Mesenchymal stem cell (in vitro differentiated cells and primary cell): ENCODE results near the gene EFTUD2.
A peak's percentile ranks its signal among the peaks of the same experiment; 100 is the strongest.

Experiments
- DNase-seq: peaks from one replicate; pipeline ENCODE4 v3.0.0-alpha.2; 2013
- H2AFZ ChIP-seq: one replicate; pipeline ENCODE4 v1.6.1; 2013; ENCODE audit warnings: low read depth, mild to moderate bottlenecking, control low read depth, inconsistent platforms, low read length, moderate library complexity
- H2AK5ac ChIP-seq: 2 replicates; pipeline ENCODE4 v1.6.1; 2013; ENCODE audit warnings: low read length, moderate library complexity, mild to moderate bottlenecking, inconsistent platforms; ENCODE audit not compliant: severe bottlenecking
- H2BK120ac ChIP-seq: one replicate; pipeline ENCODE4 v1.6.1; 2013; ENCODE audit warnings: low read depth, mild to moderate bottlenecking, inconsistent platforms, low read length, moderate library complexity
- H2BK12ac ChIP-seq, 2 experiments: one replicate each; pipeline ENCODE4 v1.6.1; 2013; ENCODE audit warnings: inconsistent platforms in 2 of 2, low read length in 2 of 2, mild to moderate bottlenecking in 2 of 2, moderate library complexity in 2 of 2, control low read depth in 1 of 2
- H2BK15ac ChIP-seq: one replicate; pipeline ENCODE4 v1.6.1; 2013; ENCODE audit warnings: mild to moderate bottlenecking, low read depth, inconsistent platforms; ENCODE audit not compliant: poor library complexity, severe bottlenecking
- H2BK5ac ChIP-seq: 2 replicates; pipeline ENCODE4 v1.6.1; 2013; ENCODE audit warnings: low read depth, mild to moderate bottlenecking, low read length, control low read depth, inconsistent platforms; ENCODE audit not compliant: poor library complexity, severe bottlenecking
- H3K14ac ChIP-seq, 2 experiments: one replicate each; pipeline ENCODE4 v1.6.1; 2013; ENCODE audit warnings: inconsistent platforms in 2 of 2, low read length in 2 of 2, control low read depth in 1 of 2, mild to moderate bottlenecking in 1 of 2, moderate library complexity in 1 of 2
- H3K18ac ChIP-seq, 2 experiments: one replicate each; pipeline ENCODE4 v1.6.1; 2013; ENCODE audit warnings: inconsistent platforms in 2 of 2, low read length in 2 of 2, control low read depth in 1 of 2, low read depth in 1 of 2, mild to moderate bottlenecking in 1 of 2
- H3K23ac ChIP-seq, 2 experiments: one replicate each; pipeline ENCODE4 v1.6.1; 2013; ENCODE audit warnings: inconsistent platforms in 2 of 2, low read length in 2 of 2, mild to moderate bottlenecking in 2 of 2, moderate library complexity in 2 of 2, control low read depth in 1 of 2
- H3K27ac ChIP-seq: 2 replicates; pipeline ENCODE4 v1.5.1; 2013; ENCODE audit warnings: mild to moderate bottlenecking, moderate library complexity, low read length, control low read depth, inconsistent platforms; ENCODE audit not compliant: poor library complexity, severe bottlenecking
- H3K27me3 ChIP-seq, 2 experiments: 2 replicates each; pipeline versions ENCODE4 v1.6.1 to v1.7.0; 2013; ENCODE audit warnings: low read length in 2 of 2, mild to moderate bottlenecking in 2 of 2, moderate library complexity in 2 of 2, control low read depth in 1 of 2, inconsistent platforms in 1 of 2; ENCODE audit not compliant: control insufficient read depth in 1 of 2, insufficient read depth in 1 of 2
- H3K36me3 ChIP-seq, 2 experiments: 2 replicates each; pipeline versions ENCODE4 v1.6.1 to v1.7.0; 2013; ENCODE audit warnings: low read length in 2 of 2, control low read depth in 1 of 2, inconsistent platforms in 1 of 2, low read depth in 1 of 2, mild to moderate bottlenecking in 1 of 2; ENCODE audit not compliant: insufficient read depth in 2 of 2, control insufficient read depth in 1 of 2
- H3K4ac ChIP-seq, 2 experiments: one replicate each; pipeline ENCODE4 v1.6.1; 2013; ENCODE audit warnings: inconsistent platforms in 2 of 2, low read length in 2 of 2, mild to moderate bottlenecking in 2 of 2, moderate library complexity in 2 of 2, control low read depth in 1 of 2, low read depth in 1 of 2
- H3K4me1 ChIP-seq: 2 replicates; pipeline ENCODE4 v1.6.1; 2013; ENCODE audit warnings: low read depth, low read length, control low read depth; ENCODE audit not compliant: control insufficient read depth, insufficient read depth
- H3K4me2 ChIP-seq: 2 replicates; pipeline ENCODE4 v1.6.1; 2013; ENCODE audit warnings: low read length, mild to moderate bottlenecking, inconsistent platforms; ENCODE audit not compliant: poor library complexity, severe bottlenecking
- H3K4me3 ChIP-seq, 2 experiments: 2 replicates each; pipeline versions ENCODE4 v1.5.1 to v1.7.0; 2013; ENCODE audit warnings: low read length in 2 of 2, mild to moderate bottlenecking in 2 of 2, control low read depth in 1 of 2, low read depth in 1 of 2; ENCODE audit not compliant: insufficient read depth in 1 of 2
- H3K79me1 ChIP-seq: replicated peaks from 2 replicates; pipeline ENCODE4 v1.6.1; 2013; ENCODE audit warnings: mild to moderate bottlenecking, control low read depth, low read length, inconsistent platforms; ENCODE audit not compliant: poor library complexity, severe bottlenecking
- H3K9ac ChIP-seq: 2 replicates; pipeline ENCODE4 v1.7.0; 2013; ENCODE audit warnings: mild to moderate bottlenecking, low read length, moderate library complexity
- H3K9me3 ChIP-seq: 2 replicates; pipeline ENCODE4 v1.7.0; 2013; ENCODE audit warnings: mild to moderate bottlenecking, low read length; ENCODE audit not compliant: control insufficient read depth
- H4K8ac ChIP-seq: one replicate; pipeline ENCODE4 v1.6.1; 2013; ENCODE audit warnings: inconsistent platforms, mild to moderate bottlenecking, low read length, moderate library complexity
- H4K91ac ChIP-seq: one replicate; pipeline ENCODE4 v1.6.1; 2013; ENCODE audit warnings: mild to moderate bottlenecking, low read length, inconsistent platforms
- WGBS: methylation state at CpG from one replicate; pipeline ENCODE4 v1.1.7; 2013; ENCODE audit warnings: mixed read lengths; 5-methylcytosine and 5-hydroxymethylcytosine counted together

EFTUD2 gene

GRCh38 chr17:44921122-44921882, 22.1 kb upstream of the EFTUD2 start:
- no peak overlapping the region for H2BK120ac ChIP-seq
- H2BK15ac ChIP-seq = peak overlapping the region; percentile 3

DNA sequence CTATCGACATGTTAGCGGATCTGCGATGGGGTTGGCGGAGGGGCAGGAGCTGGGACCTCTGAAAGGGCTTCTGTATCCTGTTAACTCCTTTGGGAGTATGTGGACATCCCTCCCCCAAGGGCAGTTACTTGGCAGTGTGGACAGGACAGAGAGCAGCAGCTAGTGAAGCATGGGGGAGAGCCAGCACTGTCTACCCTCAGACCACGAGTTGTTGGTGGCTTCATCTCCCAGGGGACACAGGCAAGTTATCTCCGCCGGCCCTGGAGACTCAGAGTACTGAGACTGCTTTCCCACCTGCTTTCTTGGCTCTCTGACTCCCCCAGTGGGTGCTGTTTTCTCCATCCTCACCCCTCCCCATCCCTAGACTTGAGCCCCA, 21.3 kb upstream of the EFTUD2 start:
- H3K4me1 ChIP-seq = peaks cover 20% of the 10 kb centered on the region
- H4K8ac ChIP-seq = no peak overlapping the region
- no peak overlapping the region for H2BK5ac ChIP-seq
- H3K36me3 ChIP-seq = no peaks in the 10 kb centered on the region
- no peak overlapping the region for H2BK120ac ChIP-seq
- no peak overlapping the region for H3K18ac ChIP-seq
- H3K9me3 ChIP-seq = no peaks in the 10 kb centered on the region
- no peak overlapping the region for H3K4me3 ChIP-seq
- H4K91ac ChIP-seq = no peak overlapping the region
- H2BK15ac ChIP-seq = no peak overlapping the region
- no peak overlapping the region for H3K23ac ChIP-seq
- no peak overlapping the region for H3K9ac ChIP-seq
- no peak overlapping the region for H3K14ac ChIP-seq
- H3K27ac ChIP-seq = no peak overlapping the region
- peak overlapping the region in 1 of 2 experiments; percentile 29 for H2BK12ac ChIP-seq
- peaks cover 8 to 26% of the 10 kb centered on the region in 2 experiments for H3K27me3 ChIP-seq
- DNase-seq = no peak
- WGBS = 79% methylated on average over 7 of the region's 7 CpGs
- H3K4me2 ChIP-seq = no peak overlapping the region
- no peak overlapping the region for H3K4ac ChIP-seq
- H2AFZ ChIP-seq = no peak overlapping the region
- no peaks in the 10 kb centered on the region for H3K79me1 ChIP-seq
- no peak overlapping the region for H2AK5ac ChIP-seq

More at GRCh38 chr17:44921122-44921882, 22.1 kb upstream of the EFTUD2 start:
- Histone ChIP-seq H2BK5ac (no peak overlapping the region), H3K18ac (no peak overlapping the region), H3K14ac (no peak overlapping the region), H3K79me1 (peaks cover 3% of the 10 kb centered on the region), H3K27me3 (peaks cover 8 to 25% of the 10 kb centered on the region in 2 experiments), H3K36me3 (peaks cover 0 to 5% of the 10 kb centered on the region in 2 experiments), H3K4ac (no peak overlapping the region), H3K9ac (no peak overlapping the region), H3K4me1 (peaks cover 16% of the 10 kb centered on the region), H2AK5ac (no peak overlapping the region), H3K27ac (no peak overlapping the region), H4K91ac (no peak overlapping the region), H3K4me2 (no peak overlapping the region), H4K8ac (peak overlapping the region; percentile 43), H3K9me3 (no peaks in the 10 kb centered on the region), H2AFZ (no peak overlapping the region), H3K4me3 (no peak overlapping the region), H2BK12ac (no peak overlapping the region), H3K23ac (no peak overlapping the region)
- DNase-seq = no peak
- WGBS = 50% methylated on average over 11 of the region's 11 CpGs

- peak overlapping the region in 1 of 2 experiments; percentile 46 for H3K18ac ChIP-seq
- peaks cover 8 to 31% of the 10 kb centered on the region in 2 experiments for H3K27me3 ChIP-seq
- no peak overlapping the region for H3K4me2 ChIP-seq
- H3K4ac ChIP-seq = no peak overlapping the region
- peaks cover 20% of the 10 kb centered on the region for H3K4me1 ChIP-seq
- H2BK12ac ChIP-seq = peak overlapping the region; percentile 9 to 45
- H2BK15ac ChIP-seq = no peak overlapping the region
- H3K27ac ChIP-seq = no peak overlapping the region
- no peaks in the 10 kb centered on the region for H3K36me3 ChIP-seq
- H4K91ac ChIP-seq = no peak overlapping the region
- no peak overlapping the region for H3K4me3 ChIP-seq
- no peak overlapping the region for H3K23ac ChIP-seq
- no peak overlapping the region for H2AFZ ChIP-seq
- no peaks in the 10 kb centered on the region for H3K79me1 ChIP-seq
- H3K14ac ChIP-seq = no peak overlapping the region
- no peak overlapping the region for H4K8ac ChIP-seq
- H3K9ac ChIP-seq = no peak overlapping the region
- no peak overlapping the region for H2BK120ac ChIP-seq
- 16% methylated on average over 9 of the region's 9 CpGs for WGBS
- DNase-seq = peak; percentile 83
- H2BK5ac ChIP-seq = no peak overlapping the region
- H2AK5ac ChIP-seq = peak overlapping the region; percentile 1
- H3K9me3 ChIP-seq = no peaks in the 10 kb centered on the region
These were observed 20.8 kb upstream of the EFTUD2 start for GRCh38 chr17:44919885-44920564.

GRCh38 chr17:44919411-44919810, 20.2 kb upstream of the EFTUD2 start:
- Histone ChIP-seq H3K27ac (no peak overlapping the region), H3K18ac (no peak overlapping the region), H3K4me3 (no peak overlapping the region), H3K14ac (no peak overlapping the region), H2AK5ac (peak overlapping the region; percentile 1), H3K36me3 (no peaks in the 10 kb centered on the region), H3K4me2 (no peak overlapping the region), H2BK12ac (peak overlapping the region in 1 of 2 experiments; percentile 9), H3K4me1 (peaks cover 20% of the 10 kb centered on the region), H2BK120ac (no peak overlapping the region), H2BK5ac (no peak overlapping the region), H3K23ac (no peak overlapping the region), H3K27me3 (peaks cover 8 to 37% of the 10 kb centered on the region in 2 experiments), H3K79me1 (no peaks in the 10 kb centered on the region), H4K91ac (no peak overlapping the region), H3K9me3 (no peaks in the 10 kb centered on the region), H4K8ac (no peak overlapping the region), H2AFZ (no peak overlapping the region), H3K4ac (no peak overlapping the region), H2BK15ac (no peak overlapping the region), H3K9ac (no peak overlapping the region)
- no peak for DNase-seq
- WGBS = 77% methylated on average over 2 of the region's 2 CpGs
